HEK293 (cell line): ENCODE data around the gene NINL.

Source experiments
- MYNN ChIP-seq: fragments of 450-650 bp; formaldehyde crosslinking; IDR thresholded peaks from 2 replicates; pipeline ENCODE4 v1.5.1; 2016; ENCODE audit warnings: missing biosample characterization, missing genetic modification characterization, borderline replicate concordance
- SALL2 ChIP-seq: fragments of 450-650 bp; formaldehyde crosslinking; IDR thresholded peaks from 2 replicates; pipeline ENCODE4 v1.5.0; 2017; ENCODE audit warnings: missing biosample characterization, mild to moderate bottlenecking, missing genetic modification characterization, borderline replicate concordance
- ZBTB8A ChIP-seq: fragments of 450-650 bp; formaldehyde crosslinking; IDR thresholded peaks from 2 replicates; pipeline ENCODE4 v1.5.1; 2016; ENCODE audit warnings: missing biosample characterization, missing genetic modification characterization
- ZNF23 ChIP-seq: fragments of 450-650 bp; formaldehyde crosslinking; IDR thresholded peaks from 2 replicates; pipeline ENCODE4 v1.5.1; 2016; ENCODE audit warnings: missing biosample characterization, missing genetic modification characterization, borderline replicate concordance
- ZNF274 ChIP-seq, 2 experiments: fragments of 200-500 bp in 1 of 2; fragments of 450-650 bp in 1 of 2; sonication (Bioruptor generic) in 1 of 2; formaldehyde crosslinking in 1 of 2; IDR thresholded peaks; 2 replicates each; pipeline versions ENCODE4 v1.5.1 to v1.6.1; 2014 to 2016; ENCODE audit warnings: borderline replicate concordance in 1 of 2, inconsistent platforms in 1 of 2, low read length in 1 of 2, missing biosample characterization in 1 of 2, missing genetic modification characterization in 1 of 2
- ZNF292 ChIP-seq: fragments of 450-650 bp; formaldehyde crosslinking; IDR thresholded peaks from 2 replicates; pipeline ENCODE4 v1.5.1; 2016; ENCODE audit warnings: low read depth, missing biosample characterization, missing genetic modification characterization, borderline replicate concordance
- ZSCAN30 ChIP-seq: fragments of 450-650 bp; IDR thresholded peaks from 2 replicates; pipeline ENCODE4 v1.5.1; 2018; ENCODE audit warnings: missing biosample characterization, mild to moderate bottlenecking, missing genetic modification characterization, moderate library complexity
- TF ChIP-seq, protein P1 (sequence below): fragments of 450-650 bp; formaldehyde crosslinking; IDR thresholded peaks from 2 replicates; pipeline ENCODE4 v1.5.1; 2016; ENCODE audit warnings: missing biosample characterization, missing genetic modification characterization
- TF ChIP-seq, protein P2 (sequence below): fragments of 450-650 bp; formaldehyde crosslinking; IDR thresholded peaks from 2 replicates; pipeline ENCODE4 v1.5.1; 2016; ENCODE audit warnings: missing biosample characterization, missing genetic modification characterization
- TF ChIP-seq, protein P3 (sequence below): fragments of 450-650 bp; formaldehyde crosslinking; IDR thresholded peaks from 2 replicates; pipeline ENCODE4 v1.5.1; 2016; ENCODE audit warnings: missing biosample characterization, missing genetic modification characterization
- TF ChIP-seq, protein P4 (sequence below): fragments of 450-650 bp; formaldehyde crosslinking; IDR thresholded peaks from 2 replicates; pipeline ENCODE4 v1.5.0; 2017; ENCODE audit warnings: missing biosample characterization, missing genetic modification characterization, borderline replicate concordance
- TF ChIP-seq, protein P5 (sequence below): fragments of 450-650 bp; formaldehyde crosslinking; IDR thresholded peaks from 2 replicates; pipeline ENCODE4 v1.5.1; 2016; ENCODE audit warnings: missing biosample characterization, missing genetic modification characterization

DNA sequence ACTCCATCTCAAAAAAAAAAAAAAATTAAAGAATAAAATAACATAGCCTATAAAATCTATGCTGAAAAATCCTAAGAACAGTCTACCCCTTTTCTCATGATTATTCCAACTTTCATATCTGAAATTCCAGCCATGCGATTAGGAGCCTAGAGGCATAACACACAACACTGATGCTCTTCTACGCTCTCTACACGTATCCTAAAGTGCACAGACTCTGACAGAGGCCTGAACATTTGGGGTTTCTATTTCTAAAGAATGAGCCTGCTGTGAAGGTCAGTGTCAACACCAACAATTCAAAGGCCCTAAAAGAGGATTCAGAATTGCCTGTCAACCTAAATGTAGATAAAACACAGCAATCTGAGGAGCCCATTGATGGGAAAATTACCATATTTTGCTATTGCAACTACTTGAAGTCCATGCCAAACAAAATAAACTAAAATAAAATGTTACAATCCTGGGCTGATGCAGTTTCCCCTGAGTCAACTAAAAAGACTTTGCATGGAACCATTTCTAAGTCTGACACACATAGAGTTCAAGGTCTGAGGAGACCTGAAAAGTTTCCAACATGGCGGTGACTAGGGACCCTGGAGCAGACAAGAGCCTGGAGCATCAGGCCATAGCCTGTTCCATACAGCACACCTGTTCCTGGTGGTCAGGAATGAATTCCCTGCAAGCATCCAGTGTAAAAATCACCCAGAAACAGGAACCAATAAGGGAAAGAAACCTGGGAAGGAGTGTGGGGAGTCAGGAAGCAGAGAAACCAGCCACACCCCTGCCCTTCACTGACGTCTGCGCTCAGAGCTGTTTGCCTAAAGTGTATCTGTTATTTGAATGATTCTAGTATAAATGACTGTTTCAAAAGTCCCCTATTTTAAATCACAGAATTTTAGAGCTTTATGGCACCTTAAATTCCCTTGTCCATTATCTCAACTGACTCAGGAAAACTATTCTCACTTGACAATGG lies 11.8 kb downstream of the NINL start:
- TF ChIP-seq, protein P1, sequence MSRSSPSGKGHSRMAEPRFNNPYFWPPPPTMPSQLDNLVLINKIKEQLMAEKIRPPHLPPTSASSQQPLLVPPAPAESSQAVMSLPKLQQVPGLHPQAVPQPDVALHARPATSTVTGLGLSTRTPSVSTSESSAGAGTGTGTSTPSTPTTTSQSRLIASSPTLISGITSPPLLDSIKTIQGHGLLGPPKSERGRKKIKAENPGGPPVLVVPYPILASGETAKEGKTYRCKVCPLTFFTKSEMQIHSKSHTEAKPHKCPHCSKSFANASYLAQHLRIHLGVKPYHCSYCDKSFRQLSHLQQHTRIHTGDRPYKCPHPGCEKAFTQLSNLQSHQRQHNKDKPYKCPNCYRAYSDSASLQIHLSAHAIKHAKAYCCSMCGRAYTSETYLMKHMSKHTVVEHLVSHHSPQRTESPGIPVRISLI, result no peak
- TF ChIP-seq, protein P2, sequence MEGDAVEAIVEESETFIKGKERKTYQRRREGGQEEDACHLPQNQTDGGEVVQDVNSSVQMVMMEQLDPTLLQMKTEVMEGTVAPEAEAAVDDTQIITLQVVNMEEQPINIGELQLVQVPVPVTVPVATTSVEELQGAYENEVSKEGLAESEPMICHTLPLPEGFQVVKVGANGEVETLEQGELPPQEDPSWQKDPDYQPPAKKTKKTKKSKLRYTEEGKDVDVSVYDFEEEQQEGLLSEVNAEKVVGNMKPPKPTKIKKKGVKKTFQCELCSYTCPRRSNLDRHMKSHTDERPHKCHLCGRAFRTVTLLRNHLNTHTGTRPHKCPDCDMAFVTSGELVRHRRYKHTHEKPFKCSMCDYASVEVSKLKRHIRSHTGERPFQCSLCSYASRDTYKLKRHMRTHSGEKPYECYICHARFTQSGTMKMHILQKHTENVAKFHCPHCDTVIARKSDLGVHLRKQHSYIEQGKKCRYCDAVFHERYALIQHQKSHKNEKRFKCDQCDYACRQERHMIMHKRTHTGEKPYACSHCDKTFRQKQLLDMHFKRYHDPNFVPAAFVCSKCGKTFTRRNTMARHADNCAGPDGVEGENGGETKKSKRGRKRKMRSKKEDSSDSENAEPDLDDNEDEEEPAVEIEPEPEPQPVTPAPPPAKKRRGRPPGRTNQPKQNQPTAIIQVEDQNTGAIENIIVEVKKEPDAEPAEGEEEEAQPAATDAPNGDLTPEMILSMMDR (tag by site-specific recombination), result no peak
- TF ChIP-seq ZBTB8A (tag by site-specific recombination) (no peak), MYNN (tag by site-specific recombination) (no peak), ZNF292 (tag by site-specific recombination) (no peak), ZSCAN30 (tag by site-specific recombination) (no peak), ZNF23 (tag by site-specific recombination) (no peak), ZNF274 (IDR thresholded peaks at IDR 0.05; ENCODE audit: low read length) (no peak), ZNF274 (tag by site-specific recombination; IDR thresholded peaks at IDR 0.05; ENCODE audit: borderline replicate concordance) (no peak), SALL2 (tag by site-specific recombination) (no peak)
- TF ChIP-seq, protein P3, sequence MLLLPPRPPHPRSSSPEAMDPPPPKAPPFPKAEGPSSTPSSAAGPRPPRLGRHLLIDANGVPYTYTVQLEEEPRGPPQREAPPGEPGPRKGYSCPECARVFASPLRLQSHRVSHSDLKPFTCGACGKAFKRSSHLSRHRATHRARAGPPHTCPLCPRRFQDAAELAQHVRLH (tag by site-specific recombination), result no peak
- TF ChIP-seq, protein P4, sequence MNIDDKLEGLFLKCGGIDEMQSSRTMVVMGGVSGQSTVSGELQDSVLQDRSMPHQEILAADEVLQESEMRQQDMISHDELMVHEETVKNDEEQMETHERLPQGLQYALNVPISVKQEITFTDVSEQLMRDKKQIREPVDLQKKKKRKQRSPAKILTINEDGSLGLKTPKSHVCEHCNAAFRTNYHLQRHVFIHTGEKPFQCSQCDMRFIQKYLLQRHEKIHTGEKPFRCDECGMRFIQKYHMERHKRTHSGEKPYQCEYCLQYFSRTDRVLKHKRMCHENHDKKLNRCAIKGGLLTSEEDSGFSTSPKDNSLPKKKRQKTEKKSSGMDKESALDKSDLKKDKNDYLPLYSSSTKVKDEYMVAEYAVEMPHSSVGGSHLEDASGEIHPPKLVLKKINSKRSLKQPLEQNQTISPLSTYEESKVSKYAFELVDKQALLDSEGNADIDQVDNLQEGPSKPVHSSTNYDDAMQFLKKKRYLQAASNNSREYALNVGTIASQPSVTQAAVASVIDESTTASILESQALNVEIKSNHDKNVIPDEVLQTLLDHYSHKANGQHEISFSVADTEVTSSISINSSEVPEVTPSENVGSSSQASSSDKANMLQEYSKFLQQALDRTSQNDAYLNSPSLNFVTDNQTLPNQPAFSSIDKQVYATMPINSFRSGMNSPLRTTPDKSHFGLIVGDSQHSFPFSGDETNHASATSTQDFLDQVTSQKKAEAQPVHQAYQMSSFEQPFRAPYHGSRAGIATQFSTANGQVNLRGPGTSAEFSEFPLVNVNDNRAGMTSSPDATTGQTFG (tag by site-specific recombination), result no peak
- TF ChIP-seq, protein P5, sequence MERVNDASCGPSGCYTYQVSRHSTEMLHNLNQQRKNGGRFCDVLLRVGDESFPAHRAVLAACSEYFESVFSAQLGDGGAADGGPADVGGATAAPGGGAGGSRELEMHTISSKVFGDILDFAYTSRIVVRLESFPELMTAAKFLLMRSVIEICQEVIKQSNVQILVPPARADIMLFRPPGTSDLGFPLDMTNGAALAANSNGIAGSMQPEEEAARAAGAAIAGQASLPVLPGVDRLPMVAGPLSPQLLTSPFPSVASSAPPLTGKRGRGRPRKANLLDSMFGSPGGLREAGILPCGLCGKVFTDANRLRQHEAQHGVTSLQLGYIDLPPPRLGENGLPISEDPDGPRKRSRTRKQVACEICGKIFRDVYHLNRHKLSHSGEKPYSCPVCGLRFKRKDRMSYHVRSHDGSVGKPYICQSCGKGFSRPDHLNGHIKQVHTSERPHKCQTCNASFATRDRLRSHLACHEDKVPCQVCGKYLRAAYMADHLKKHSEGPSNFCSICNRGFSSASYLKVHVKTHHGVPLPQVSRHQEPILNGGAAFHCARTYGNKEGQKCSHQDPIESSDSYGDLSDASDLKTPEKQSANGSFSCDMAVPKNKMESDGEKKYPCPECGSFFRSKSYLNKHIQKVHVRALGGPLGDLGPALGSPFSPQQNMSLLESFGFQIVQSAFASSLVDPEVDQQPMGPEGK, result no peak
